Stomach (tissue), 9 donors: ENCODE data around the gene EYA2. TPM values are rescaled to one million over a fixed set of nuclear protein-coding genes. Genes with fewer than 3 reads are reported as not detected.

Experiments used
- DNase-seq, 2 donors: peaks; one replicate each; pipeline versions ENCODE4 v3.0.0 to v3.0.0-alpha.2; 2013 to 2019
- H3K27ac ChIP-seq, 5 donors: fragments of 200-600 bp in 4 of 5; sonication (generic) in 4 of 5; one replicate each; pipeline ENCODE4 v1.5.1; 2013 to 2019; ENCODE audit warnings: mild to moderate bottlenecking in 1 of 5, moderate library complexity in 1 of 5
- H3K27me3 ChIP-seq, 3 donors: fragments of 200-600 bp; sonication (generic); one replicate each; pipeline ENCODE4 v1.5.1; 2017 to 2019; ENCODE audit warnings: mixed run types in 1 of 3
- H3K36me3 ChIP-seq, 4 donors: fragments of 200-600 bp; sonication (generic); 1 replicate in 3 of 4; 2 replicates in 1 of 4; pipeline ENCODE4 v1.5.1; 2016 to 2019
- H3K4me1 ChIP-seq, 4 donors: fragments of 200-600 bp; sonication (generic); one replicate each; pipeline ENCODE4 v1.5.1; 2016 to 2019
- H3K4me3 ChIP-seq, 4 donors: fragments of 200-600 bp; sonication (generic) in 3 of 4; one replicate each; pipeline ENCODE4 v1.5.1; 2016 to 2019; ENCODE audit warnings: mild to moderate bottlenecking in 1 of 4
- H3K9me3 ChIP-seq, 4 donors: fragments of 200-600 bp; sonication (generic); one replicate each; pipeline ENCODE4 v1.5.1; 2016 to 2019
- EP300 ChIP-seq: sonication (generic); formaldehyde crosslinking; IDR thresholded peaks from one replicate; pipeline ENCODE4 v1.6.1; 2017; ENCODE audit warnings: antibody characterized with exemption
- POLR2A ChIP-seq, 4 donors: fragments of 450-650 bp; IDR thresholded peaks; one replicate each; pipeline ENCODE4 v1.6.1; 2016; ENCODE audit warnings: antibody characterized with exemption in 4 of 4, control low read depth in 2 of 4, mild to moderate bottlenecking in 1 of 4, moderate library complexity in 1 of 4
- POLR2AphosphoS5 ChIP-seq, 3 donors: sonication (generic); formaldehyde crosslinking; IDR thresholded peaks; one replicate each; pipeline ENCODE4 v1.6.1; 2016; ENCODE audit warnings: antibody characterized with exemption in 3 of 3
- WGBS, 5 donors: extraction: QIAGEN DNeasy Blood & Tissue Kit in 3 of 5; methylation state at CpG; one replicate each; pipeline versions ENCODE4 v1.1.5 to v1.1.7; 2013 to 2018; 5-methylcytosine and 5-hydroxymethylcytosine counted together
- intact Hi-C: fragments of 100-400 bp; cut with DNase I; formaldehyde crosslinking; loops from one replicate; pipeline ENCODE4 v1.15.1; 2023; ENCODE audit warnings: low total_unique reads
- polyA plus RNA-seq, 3 donors: library from polyadenylated mRNA; stranded (reverse); fragments of 200-250 nt; gene quantifications; one replicate each; pipeline ENCODE4 v1.2.3, GENCODE V29; 2013
- total RNA-seq, 5 donors: library from RNA; depleted of rRNA; stranded (reverse); fragments of >200 nt; gene quantifications; one replicate each; pipeline versions ENCODE4 v1.1.0 to v1.2.3, GENCODE V29; 2014 to 2016
- TF ChIP-seq, protein P1 (sequence below), 7 experiments: fragments of 450-650 bp in 4 of 7; fragments of 200-600 bp in 3 of 7; sonication (generic) in 3 of 7; IDR thresholded peaks; one replicate each; pipeline ENCODE4 v1.5.1; 2016 to 2019; ENCODE audit warnings: antibody characterized with exemption in 7 of 7, control low read depth in 2 of 7, mild to moderate bottlenecking in 1 of 7
- donor health status: healthy with polysubstance abuse.
- donor health status: Bipolar disorder and iron deficiency.
- donor health status: healthy.

EYA2 gene
- total and polyA plus RNA-seq, 8 donors = 1.8 to 86.2 (median 5.5) TPM

- no peak for DNase-seq
- Histone ChIP-seq H3K27ac (no peak overlapping the region), H3K9me3 (no peaks in the 10 kb centered on the region), H3K36me3 (no peaks in the 10 kb centered on the region), H3K27me3 (peaks cover 0 to 14% (median 0%) of the 10 kb centered on the region in 3 donors), H3K4me3 (no peak overlapping the region), H3K4me1 (peaks cover 0 to 12% (median 0%) of the 10 kb centered on the region in 4 donors)
- WGBS, 5 donors = 68 to 77% (median 75%) methylated on average over 2 of the region's 2 CpGs
- intact Hi-C loops = no loop called here
- TF ChIP-seq POLR2AphosphoS5 (IDR thresholded peaks at IDR 0.05) (no peak), EP300 (no peak), POLR2A (IDR thresholded peaks at IDR 0.05) (no peak)
- TF ChIP-seq, protein P1, sequence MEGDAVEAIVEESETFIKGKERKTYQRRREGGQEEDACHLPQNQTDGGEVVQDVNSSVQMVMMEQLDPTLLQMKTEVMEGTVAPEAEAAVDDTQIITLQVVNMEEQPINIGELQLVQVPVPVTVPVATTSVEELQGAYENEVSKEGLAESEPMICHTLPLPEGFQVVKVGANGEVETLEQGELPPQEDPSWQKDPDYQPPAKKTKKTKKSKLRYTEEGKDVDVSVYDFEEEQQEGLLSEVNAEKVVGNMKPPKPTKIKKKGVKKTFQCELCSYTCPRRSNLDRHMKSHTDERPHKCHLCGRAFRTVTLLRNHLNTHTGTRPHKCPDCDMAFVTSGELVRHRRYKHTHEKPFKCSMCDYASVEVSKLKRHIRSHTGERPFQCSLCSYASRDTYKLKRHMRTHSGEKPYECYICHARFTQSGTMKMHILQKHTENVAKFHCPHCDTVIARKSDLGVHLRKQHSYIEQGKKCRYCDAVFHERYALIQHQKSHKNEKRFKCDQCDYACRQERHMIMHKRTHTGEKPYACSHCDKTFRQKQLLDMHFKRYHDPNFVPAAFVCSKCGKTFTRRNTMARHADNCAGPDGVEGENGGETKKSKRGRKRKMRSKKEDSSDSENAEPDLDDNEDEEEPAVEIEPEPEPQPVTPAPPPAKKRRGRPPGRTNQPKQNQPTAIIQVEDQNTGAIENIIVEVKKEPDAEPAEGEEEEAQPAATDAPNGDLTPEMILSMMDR (IDR thresholded peaks at IDR 0.05) = no peak
Observed at GRCh38 chr20:47020231-47020630, 125.6 kb downstream of the EYA2 start.

DNA sequence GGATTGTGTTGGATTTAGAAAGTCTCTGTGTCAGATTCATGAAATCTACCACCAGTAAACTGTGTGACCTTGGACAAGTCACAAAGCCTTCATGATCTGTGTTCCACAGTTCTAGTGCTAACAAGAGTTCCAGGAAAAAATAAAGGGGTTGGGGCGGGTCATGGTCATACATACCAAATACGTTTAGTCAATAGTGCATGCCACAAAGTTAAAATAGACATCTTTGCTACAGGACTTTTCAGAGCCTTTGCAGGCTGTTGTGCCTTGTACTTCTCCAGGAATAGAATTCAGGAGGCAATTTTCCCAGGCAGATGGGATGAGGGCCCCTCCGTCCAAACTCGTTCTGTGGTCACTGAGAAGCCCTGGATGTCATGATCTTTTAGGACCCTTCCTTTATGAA lies 127.2 kb downstream of the EYA2 start:
- peaks cover 0 to 14% (median 0%) of the 10 kb centered on the region in 3 donors for H3K27me3 ChIP-seq
- H3K36me3 ChIP-seq = no peaks in the 10 kb centered on the region
- no peak overlapping the region for H3K4me3 ChIP-seq
- 71 to 81% (median 76%) methylated on average over 4 of the region's 4 CpGs for WGBS, 5 donors
- H3K9me3 ChIP-seq = no peaks in the 10 kb centered on the region
- TF ChIP-seq EP300 = no peak
- no peak for TF ChIP-seq POLR2A (IDR thresholded peaks at IDR 0.05)
- no peak for TF ChIP-seq POLR2AphosphoS5 (IDR thresholded peaks at IDR 0.05)
- TF ChIP-seq, protein P1 (IDR thresholded peaks at IDR 0.05) = no peak
- H3K27ac ChIP-seq = no peak overlapping the region
- intact Hi-C loops = no loop called here
- H3K4me1 ChIP-seq = peaks cover 0 to 12% (median 0%) of the 10 kb centered on the region in 4 donors
- no peak for DNase-seq

- no peak overlapping the region for H3K4me3 ChIP-seq
- H3K27ac ChIP-seq = no peak overlapping the region
- TF ChIP-seq EP300 (no peak), POLR2A (IDR thresholded peaks at IDR 0.05) (no peak), POLR2AphosphoS5 (IDR thresholded peaks at IDR 0.05) (no peak)
- TF ChIP-seq, protein P1 (IDR thresholded peaks at IDR 0.05) = no peak
- H3K4me1 ChIP-seq = peaks cover 0 to 4% (median under 1%) of the 10 kb centered on the region in 4 donors
- H3K9me3 ChIP-seq = peaks cover 6 to 13% (median 8%) of the 10 kb centered on the region in 4 donors
- H3K27me3 ChIP-seq = peaks cover 0 to 14% (median 0%) of the 10 kb centered on the region in 3 donors
- H3K36me3 ChIP-seq = peaks cover 0 to 6% (median 6%) of the 10 kb centered on the region in 4 donors
- intact Hi-C loops = no loop called here
- 59 to 94% (median 82%) methylated on average over 3 of the region's 3 CpGs for WGBS, 5 donors
- no peak for DNase-seq
Observed at GRCh38 chr20:47024461-47024937, 129.9 kb downstream of the EYA2 start.

DNA sequence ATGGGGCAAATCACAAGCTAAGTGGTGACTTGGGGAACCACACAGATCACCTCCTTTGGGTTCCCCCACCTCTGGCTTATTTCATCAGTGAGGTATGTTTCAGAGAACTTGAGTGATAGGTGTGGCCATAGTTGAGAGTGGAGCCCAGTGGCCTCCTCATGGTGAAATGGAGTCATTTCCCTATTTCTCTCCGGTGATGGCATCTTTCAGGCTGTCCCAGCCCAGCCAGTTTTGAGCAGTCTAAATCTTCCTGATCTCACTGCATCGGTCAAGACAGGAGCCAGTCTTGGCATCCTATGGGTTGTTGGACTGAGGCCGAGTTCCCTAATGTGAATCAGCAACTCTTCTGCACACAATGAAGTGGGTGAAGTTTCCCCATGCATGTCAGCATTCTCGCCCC lies 132.4 kb downstream of the EYA2 start:
- no peak for DNase-seq
- H3K4me1 ChIP-seq = peaks cover 0 to 4% (median 0%) of the 10 kb centered on the region in 4 donors
- H3K27me3 ChIP-seq = peaks cover 0 to 14% (median 0%) of the 10 kb centered on the region in 3 donors
- WGBS, 5 donors = 83 to 96% (median 89%) methylated on average over 4 of the region's 4 CpGs
- no peak overlapping the region for H3K27ac ChIP-seq
- H3K4me3 ChIP-seq = no peak overlapping the region
- peaks cover 6 to 13% (median 8%) of the 10 kb centered on the region in 4 donors for H3K9me3 ChIP-seq
- peaks cover 0 to 6% (median 6%) of the 10 kb centered on the region in 4 donors for H3K36me3 ChIP-seq
- intact Hi-C loops = no loop called here
- TF ChIP-seq POLR2A (IDR thresholded peaks at IDR 0.05) (no peak), POLR2AphosphoS5 (IDR thresholded peaks at IDR 0.05) (no peak)
- TF ChIP-seq, protein P1 (IDR thresholded peaks at IDR 0.05) = no peak
